Activated B cell treated with CpG ODN at 0.5 μM for 24 hours (primary cell): ENCODE measurements around the gene IGFLR1. TPM values are rescaled to one million over a fixed set of nuclear protein-coding genes. Genes with fewer than 3 reads are reported as not detected.
"Not testable (repeated sequence)": the region's sequence is repeated elsewhere in the genome, so short reads cannot be mapped to it uniquely, and the experiment has no call there.

Experiments used
- ATAC-seq: fragments of 200-7000 bp; cut with Tn5 transposase; one replicate; pipeline ENCODE4 v1.10.0; 2021; ENCODE audit warnings: low read depth, mild to moderate bottlenecking, moderate library complexity
- CTCF ChIA-PET: fragments of 350-600 bp; sonication (Branson Sonifier 250); formaldehyde crosslinking; loops from one replicate; lab custom pipeline; 2021; ENCODE audit warnings: antibody characterized with exemption; lab: Charles Lee
- POLR2A ChIA-PET: fragments of 350-600 bp; sonication (Branson Sonifier 250); formaldehyde crosslinking; loops from one replicate; lab custom pipeline; 2021; ENCODE audit warnings: antibody characterized with exemption; lab: Charles Lee
- DNase-seq: peaks from one replicate; pipeline ENCODE4 v3.0.0; 2022
- H3K27ac Mint-ChIP-seq: one replicate; pipeline ENCODE4 v1.8.0; 2020; ENCODE audit warnings: mixed read lengths
- H3K27me3 Mint-ChIP-seq: one replicate; pipeline ENCODE4 v1.8.0; 2021; ENCODE audit warnings: mixed read lengths
- H3K36me3 Mint-ChIP-seq: one replicate; pipeline ENCODE4 v1.8.0; 2021; ENCODE audit warnings: low read depth, mixed read lengths
- H3K4me1 Mint-ChIP-seq: one replicate; pipeline ENCODE4 v1.8.0; 2021; ENCODE audit warnings: mixed read lengths
- H3K4me3 Mint-ChIP-seq: one replicate; pipeline ENCODE4 v1.8.0; 2020; ENCODE audit warnings: mild to moderate bottlenecking, mixed read lengths
- H3K9me3 Mint-ChIP-seq: one replicate; pipeline ENCODE4 v1.8.0; 2020; ENCODE audit warnings: mixed read lengths
- intact Hi-C: fragments of 100-400 bp; cut with micrococcal nuclease; formaldehyde crosslinking; loops from one replicate; pipeline ENCODE4 v1.15.1; 2024
- total RNA-seq: library from RNA; stranded (reverse); gene quantifications from 2 replicates; pipeline ENCODE4 v1.2.3, GENCODE V29; 2022
- TF ChIP-seq, protein P1 (sequence below): fragments of 200-600 bp; IDR thresholded peaks from one replicate; pipeline ENCODE4 v1.8.0; 2022; ENCODE audit warnings: antibody characterized with exemption, mild to moderate bottlenecking

IGFLR1 gene
- total RNA-seq, 1 donor from 2014 or later, result 130 TPM

DNA sequence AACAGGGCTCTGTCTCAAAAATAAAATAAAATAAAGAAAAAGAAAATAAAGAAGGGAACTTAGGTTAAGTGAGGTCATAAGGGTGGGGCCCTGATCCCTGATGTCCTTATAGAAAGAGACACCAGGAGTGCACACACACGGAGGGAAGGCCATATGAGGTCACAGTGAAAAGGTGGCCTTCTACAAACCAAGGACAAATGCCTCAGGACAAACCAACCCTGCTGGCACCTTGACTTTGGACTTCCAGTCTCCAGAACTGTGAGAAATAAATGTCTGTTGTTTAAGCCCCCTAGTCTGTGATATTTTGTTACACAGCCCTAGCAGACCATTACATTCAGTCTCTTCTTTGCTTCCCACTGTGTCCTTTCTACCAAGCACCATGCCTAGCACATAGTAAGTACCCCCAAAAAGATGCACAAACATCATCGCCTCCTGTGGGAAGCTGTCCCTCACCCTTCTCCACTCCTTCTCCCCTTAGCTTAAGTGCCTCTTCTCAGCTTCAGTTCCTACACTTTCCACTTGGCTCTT is 46.3 kb downstream of the IGFLR1 start:
- H3K36me3 Mint-ChIP-seq, result no peaks in the 10 kb centered on the region
- DNase-seq (no peak), ATAC-seq (no peak)
- peaks cover 3% of the 10 kb centered on the region for H3K4me1 Mint-ChIP-seq
- intact Hi-C loops, result no loop called here
- H3K27ac Mint-ChIP-seq, result no peak overlapping the region
- ChIA-PET CTCF (interaction anchor here (0.7 to 5.0 kb wide), 3 partner anchors 11 to 45 kb away, joined by 3 to 57 read pairs (median 5); no protein-coding TSS in a partner anchor), POLR2A (interaction anchor here (0.6 to 10.7 kb wide), 2 partner anchors 18 to 204 kb away, joined by 3 to 238 read pairs; partner anchors contain the start of gene NFKBID)
- no peaks in the 10 kb centered on the region for H3K9me3 Mint-ChIP-seq
- no peak overlapping the region for H3K4me3 Mint-ChIP-seq
- no peaks in the 10 kb centered on the region for H3K27me3 Mint-ChIP-seq
- TF ChIP-seq, protein P1, sequence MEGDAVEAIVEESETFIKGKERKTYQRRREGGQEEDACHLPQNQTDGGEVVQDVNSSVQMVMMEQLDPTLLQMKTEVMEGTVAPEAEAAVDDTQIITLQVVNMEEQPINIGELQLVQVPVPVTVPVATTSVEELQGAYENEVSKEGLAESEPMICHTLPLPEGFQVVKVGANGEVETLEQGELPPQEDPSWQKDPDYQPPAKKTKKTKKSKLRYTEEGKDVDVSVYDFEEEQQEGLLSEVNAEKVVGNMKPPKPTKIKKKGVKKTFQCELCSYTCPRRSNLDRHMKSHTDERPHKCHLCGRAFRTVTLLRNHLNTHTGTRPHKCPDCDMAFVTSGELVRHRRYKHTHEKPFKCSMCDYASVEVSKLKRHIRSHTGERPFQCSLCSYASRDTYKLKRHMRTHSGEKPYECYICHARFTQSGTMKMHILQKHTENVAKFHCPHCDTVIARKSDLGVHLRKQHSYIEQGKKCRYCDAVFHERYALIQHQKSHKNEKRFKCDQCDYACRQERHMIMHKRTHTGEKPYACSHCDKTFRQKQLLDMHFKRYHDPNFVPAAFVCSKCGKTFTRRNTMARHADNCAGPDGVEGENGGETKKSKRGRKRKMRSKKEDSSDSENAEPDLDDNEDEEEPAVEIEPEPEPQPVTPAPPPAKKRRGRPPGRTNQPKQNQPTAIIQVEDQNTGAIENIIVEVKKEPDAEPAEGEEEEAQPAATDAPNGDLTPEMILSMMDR, result no peak

DNA sequence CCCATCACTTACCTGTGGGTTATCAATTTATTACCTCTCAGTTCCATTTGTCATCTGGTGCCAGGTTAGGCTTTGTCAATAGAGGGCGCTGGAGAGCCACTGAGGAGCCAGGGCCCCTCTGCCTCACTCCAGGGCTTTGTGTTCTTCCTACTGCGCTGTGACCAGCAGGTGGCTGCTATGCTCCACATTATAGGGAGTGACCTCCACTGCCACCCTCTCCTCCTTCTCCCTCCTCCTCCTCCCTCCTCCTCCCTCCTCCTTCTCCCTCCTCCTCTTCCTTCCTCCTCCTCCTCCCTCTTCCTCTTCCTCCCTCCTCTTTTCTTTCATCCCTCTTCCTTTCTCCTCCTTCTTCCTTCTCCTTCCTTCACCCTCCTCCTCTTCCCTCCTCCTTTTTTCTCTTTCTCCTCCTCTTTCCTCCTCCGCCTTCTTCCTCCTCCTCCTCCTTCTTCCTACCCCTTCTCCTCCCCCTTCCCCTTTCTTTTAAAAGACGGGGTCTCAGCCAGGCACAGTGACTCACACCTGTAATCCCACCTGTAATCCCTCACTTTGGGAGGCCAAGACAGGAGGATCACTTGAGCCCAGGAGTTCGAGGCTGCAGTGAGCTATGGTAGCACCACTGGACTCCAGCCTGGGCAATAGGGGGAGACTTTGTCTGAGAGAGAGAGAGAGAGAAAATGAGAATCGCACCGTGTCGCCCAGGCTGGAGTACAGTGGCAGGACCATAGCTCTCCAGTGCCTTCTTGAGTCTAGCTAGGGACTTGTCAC is 48.2 kb downstream of the IGFLR1 start:
- ChIA-PET POLR2A (interaction anchor here (0.7 to 10.7 kb wide), 4 partner anchors 12 to 211 kb away, joined by 3 to 238 read pairs (median 4); no protein-coding TSS in a partner anchor), CTCF (interaction anchor here (0.8 to 5.0 kb wide), 11 partner anchors 9 to 189 kb away, joined by 3 to 57 read pairs (median 4); partner anchors contain the start of genes KMT2B, LIN37, PSENEN and U2AF1L4)
- Mint-ChIP-seq H3K27me3 (peaks cover 4% of the 10 kb centered on the region), H3K9me3 (no peaks in the 10 kb centered on the region), H3K4me3 (no peak overlapping the region), H3K4me1 (peaks cover 3% of the 10 kb centered on the region), H3K36me3 (no peaks in the 10 kb centered on the region), H3K27ac (no peak overlapping the region)
- TF ChIP-seq, protein P1, result no peak
- DNase-seq (peak; percentile 76), ATAC-seq (peak; percentile 100)
- intact Hi-C loops, result loop anchor here (1.0 to 5.0 kb wide), 6 partner anchors 23 to 237 kb away; partner anchors contain the start of genes ARHGAP33 and LIN37

DNA sequence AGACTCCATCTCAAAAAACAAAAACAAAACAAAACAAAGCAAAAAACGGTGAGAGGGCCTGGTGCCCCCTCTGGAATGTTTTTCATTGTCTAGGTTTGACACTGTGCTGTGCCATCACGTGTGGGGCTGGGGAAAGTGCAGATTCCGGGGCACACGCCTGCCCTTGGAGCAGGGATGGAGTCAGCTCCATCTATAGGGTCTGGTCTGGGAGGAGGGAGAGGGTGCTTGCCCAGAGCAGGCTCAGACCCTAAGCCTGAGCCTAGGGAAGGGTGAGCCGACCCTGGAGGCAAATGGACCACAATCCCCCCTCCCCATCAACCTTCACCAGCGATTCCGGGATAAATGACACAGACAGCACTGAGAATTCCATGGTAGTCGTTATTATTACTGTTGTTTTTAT is 48.8 kb downstream of the IGFLR1 start:
- Mint-ChIP-seq H3K27me3 (peaks cover 4% of the 10 kb centered on the region), H3K27ac (no peak overlapping the region), H3K4me3 (no peak overlapping the region), H3K36me3 (no peaks in the 10 kb centered on the region), H3K4me1 (peaks cover 3% of the 10 kb centered on the region), H3K9me3 (no peaks in the 10 kb centered on the region)
- DNase-seq, result no peak
- intact Hi-C loops, result loop anchor here (1.0 to 5.0 kb wide), 6 partner anchors 24 to 238 kb away; partner anchors contain the start of genes ARHGAP33 and LIN37
- POLR2A ChIA-PET, result interaction anchor here (0.7 kb wide), 3 partner anchors 28 to 1813 kb away, joined by 3 to 6 read pairs (median 5); partner anchors contain the start of genes PSENEN, U2AF1L4 and ZNF793
- CTCF ChIA-PET, result interaction anchor here (1.2 to 1.6 kb wide), 4 partner anchors 21 to 189 kb away, joined by 4 to 6 read pairs (median 5); no protein-coding TSS in a partner anchor
- TF ChIP-seq, protein P1, result no peak
- ATAC-seq, result peak; percentile 7

DNA sequence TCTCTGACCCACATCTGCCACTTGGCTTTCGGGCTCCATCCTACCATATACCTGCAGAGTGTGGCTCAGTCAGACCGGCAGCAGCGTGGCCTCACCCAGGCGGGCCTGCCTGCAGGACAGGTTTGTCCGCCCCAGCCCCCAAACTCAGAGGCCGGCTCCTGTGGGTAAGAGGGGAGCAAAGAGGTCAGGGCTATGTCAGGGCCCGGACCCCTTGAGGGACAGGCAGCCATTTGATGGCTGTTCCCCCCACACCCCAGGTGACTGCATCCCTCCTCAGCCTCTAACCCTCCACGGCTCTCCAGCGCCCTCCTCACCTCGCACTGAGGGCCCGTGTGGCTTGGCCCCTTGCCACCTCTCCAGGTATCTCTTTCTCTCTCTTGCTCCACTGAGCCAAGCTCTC is 50.2 kb downstream of the IGFLR1 start:
- Mint-ChIP-seq H3K9me3 (no peaks in the 10 kb centered on the region), H3K27me3 (peaks cover 4% of the 10 kb centered on the region), H3K27ac (no peak overlapping the region), H3K4me1 (peaks cover 2% of the 10 kb centered on the region), H3K36me3 (no peaks in the 10 kb centered on the region), H3K4me3 (no peak overlapping the region)
- no peak for ATAC-seq
- POLR2A ChIA-PET, result interaction anchor here (0.7 to 1.5 kb wide), 3 partner anchors 10 to 380 kb away, joined by 4 to 6 read pairs (median 6); partner anchors contain the start of gene FFAR1
- intact Hi-C loops, result loop anchor here (2.0 to 5.0 kb wide), 3 partner anchors 49 to 85 kb away; partner anchors contain the start of genes ARHGAP33 and LIN37
- TF ChIP-seq, protein P1, result no peak
- no peak for DNase-seq
- CTCF ChIA-PET, result interaction anchor here (1.4 to 1.6 kb wide), 3 partner anchors 24 to 190 kb away, joined by 5 to 6 read pairs (median 5); no protein-coding TSS in a partner anchor

DNA sequence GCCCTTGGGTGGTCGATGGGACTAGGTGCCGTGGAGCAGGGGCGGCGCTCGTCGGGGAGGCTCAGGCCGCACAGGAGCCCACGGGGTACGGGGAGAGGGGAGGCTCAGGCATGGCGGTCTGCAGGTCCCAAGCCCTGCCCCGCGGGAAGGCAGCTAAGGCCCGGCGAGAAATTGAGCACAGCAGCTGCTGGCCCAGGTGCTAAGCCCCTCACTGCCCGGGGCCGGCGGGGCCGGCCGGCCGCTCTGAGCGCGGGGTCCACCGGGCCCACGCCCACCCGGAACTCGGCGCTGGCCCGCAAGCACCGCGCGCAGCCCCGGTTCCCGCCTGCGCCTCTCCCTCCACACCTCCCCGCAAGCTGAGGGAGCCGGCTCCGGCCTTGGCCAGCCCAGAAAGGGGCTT is 51.1 kb downstream of the IGFLR1 start:
- H3K9me3 Mint-ChIP-seq, H3K27ac Mint-ChIP-seq, H3K27me3 Mint-ChIP-seq, POLR2A ChIA-PET, ATAC-seq, H3K4me1 Mint-ChIP-seq, H3K4me3 Mint-ChIP-seq, CTCF ChIA-PET, DNase-seq, H3K36me3 Mint-ChIP-seq: not testable (repeated sequence)
- intact Hi-C loops, result loop anchor here (5.0 kb wide), 1 partner anchor 86 kb away; the partner anchor contains the start of gene ARHGAP33
